ENCODE measurements around the gene GMPS.

DNA sequence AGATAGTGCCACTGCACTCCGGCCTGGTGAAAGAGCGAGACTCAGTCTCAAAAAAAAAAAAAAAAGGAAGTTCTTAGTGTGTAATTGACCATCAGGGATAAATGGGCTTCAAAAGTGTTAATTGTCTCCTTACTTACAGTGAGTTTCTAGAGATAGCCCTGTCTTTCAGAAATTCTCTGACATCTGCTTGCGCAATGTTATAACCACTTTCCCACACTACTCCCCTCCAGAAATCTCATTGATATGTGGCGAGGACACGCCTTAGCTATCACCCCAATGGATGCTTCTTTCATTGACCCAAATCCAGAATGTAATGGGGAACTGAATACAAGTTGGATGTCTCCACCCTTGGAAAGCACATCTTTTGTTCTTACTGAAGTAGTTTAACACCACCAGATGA is 70.9 kb downstream of the GMPS start:
- TF ChIP-seq ZNF384 (IDR thresholded peaks at IDR 0.05) (no peak), FOXM1 (IDR thresholded peaks at IDR 0.05; ENCODE audit: borderline replicate concordance) (no peak), FOXA1 (IDR thresholded peaks at IDR 0.05) (no peak), BHLHE40 (IDR thresholded peaks at IDR 0.05; ENCODE audit: borderline replicate concordance) (no peak), NFRKB (IDR thresholded peaks at IDR 0.05) (no peak), SUZ12 (IDR thresholded peaks at IDR 0.05) (no peak), TARDBP (IDR thresholded peaks at IDR 0.05) (no peak), ELF4 (IDR thresholded peaks at IDR 0.05) (no peak), CTBP1 (IDR thresholded peaks at IDR 0.05; ENCODE audit: borderline replicate concordance) (no peak)
- TF ChIP-seq, protein P1, sequence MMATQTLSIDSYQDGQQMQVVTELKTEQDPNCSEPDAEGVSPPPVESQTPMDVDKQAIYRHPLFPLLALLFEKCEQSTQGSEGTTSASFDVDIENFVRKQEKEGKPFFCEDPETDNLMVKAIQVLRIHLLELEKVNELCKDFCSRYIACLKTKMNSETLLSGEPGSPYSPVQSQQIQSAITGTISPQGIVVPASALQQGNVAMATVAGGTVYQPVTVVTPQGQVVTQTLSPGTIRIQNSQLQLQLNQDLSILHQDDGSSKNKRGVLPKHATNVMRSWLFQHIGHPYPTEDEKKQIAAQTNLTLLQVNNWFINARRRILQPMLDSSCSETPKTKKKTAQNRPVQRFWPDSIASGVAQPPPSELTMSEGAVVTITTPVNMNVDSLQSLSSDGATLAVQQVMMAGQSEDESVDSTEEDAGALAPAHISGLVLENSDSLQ (IDR thresholded peaks at IDR 0.05), result no peak

All from HEK293T (cell line).